Measurements from ENCODE around the gene MPHOSPH6.
"Not testable (repeated sequence)": the region's sequence is repeated elsewhere in the genome, so short reads cannot be mapped to it uniquely, and the experiment has no call there.

The MPHOSPH6 gene

GRCh38 chr16:82109266-82109665 is 60.8 kb downstream of the MPHOSPH6 start:
- not testable (repeated sequence) for H3K4me2 ChIP-seq (ENCODE audit: low read length, poor library complexity, severe bottlenecking); H2BK5ac ChIP-seq (ENCODE audit: low read depth, low read length, poor library complexity, severe bottlenecking); H3K18ac ChIP-seq (ENCODE audit: low read depth in 1 of 2, low read length in 2 of 2); H3K23ac ChIP-seq (ENCODE audit: low read length in 2 of 2); H3K9me3 ChIP-seq (ENCODE audit: control insufficient read depth, low read length); H3K36me3 ChIP-seq (ENCODE audit: control insufficient read depth in 1 of 2, insufficient read depth in 2 of 2, low read depth in 1 of 2, low read length in 2 of 2); H2AK5ac ChIP-seq (ENCODE audit: low read length, severe bottlenecking); H2BK15ac ChIP-seq (ENCODE audit: low read depth, poor library complexity, severe bottlenecking); H4K8ac ChIP-seq (ENCODE audit: low read length); H3K27ac ChIP-seq (ENCODE audit: low read length, poor library complexity, severe bottlenecking); H2BK12ac ChIP-seq (ENCODE audit: low read length in 2 of 2); H2BK120ac ChIP-seq (ENCODE audit: low read depth, low read length); H4K91ac ChIP-seq (ENCODE audit: low read length); H3K14ac ChIP-seq (ENCODE audit: low read length in 2 of 2); H3K4me1 ChIP-seq (ENCODE audit: control insufficient read depth, insufficient read depth, low read depth, low read length); H3K4ac ChIP-seq (ENCODE audit: low read depth in 1 of 2, low read length in 2 of 2); H2AFZ ChIP-seq (ENCODE audit: low read depth, low read length); H3K27me3 ChIP-seq (ENCODE audit: control insufficient read depth in 1 of 2, insufficient read depth in 1 of 2, low read length in 2 of 2); H3K9ac ChIP-seq (ENCODE audit: low read length); H3K79me1 ChIP-seq (replicated peaks; ENCODE audit: low read length, poor library complexity, severe bottlenecking); H3K4me3 ChIP-seq (ENCODE audit: insufficient read depth in 1 of 2, low read depth in 1 of 2, low read length in 2 of 2)
- 79% methylated on average over 3 of the region's 3 CpGs for WGBS
- DNase-seq, result peak; percentile 3

- Histone ChIP-seq H2BK12ac (ENCODE audit: low read length in 2 of 2) (no peak overlapping the region), H3K27ac (ENCODE audit: low read length, poor library complexity, severe bottlenecking) (no peak overlapping the region), H3K9me3 (ENCODE audit: control insufficient read depth, low read length) (no peaks in the 10 kb centered on the region), H3K4me3 (ENCODE audit: insufficient read depth in 1 of 2, low read depth in 1 of 2, low read length in 2 of 2) (no peak overlapping the region), H3K79me1 (replicated peaks; ENCODE audit: low read length, poor library complexity, severe bottlenecking) (no peaks in the 10 kb centered on the region), H3K14ac (ENCODE audit: low read length in 2 of 2) (no peak overlapping the region), H3K36me3 (ENCODE audit: control insufficient read depth in 1 of 2, insufficient read depth in 2 of 2, low read depth in 1 of 2, low read length in 2 of 2) (no peaks in the 10 kb centered on the region), H3K18ac (ENCODE audit: low read depth in 1 of 2, low read length in 2 of 2) (no peak overlapping the region), H3K9ac (ENCODE audit: low read length) (no peak overlapping the region), H2BK5ac (ENCODE audit: low read depth, low read length, poor library complexity, severe bottlenecking) (no peak overlapping the region), H4K91ac (ENCODE audit: low read length) (no peak overlapping the region), H2AFZ (ENCODE audit: low read depth, low read length) (no peak overlapping the region), H3K4me1 (ENCODE audit: control insufficient read depth, insufficient read depth, low read depth, low read length) (no peaks in the 10 kb centered on the region), H4K8ac (ENCODE audit: low read length) (no peak overlapping the region), H2BK15ac (ENCODE audit: low read depth, poor library complexity, severe bottlenecking) (no peak overlapping the region), H3K27me3 (ENCODE audit: control insufficient read depth in 1 of 2, insufficient read depth in 1 of 2, low read length in 2 of 2) (peaks cover 0 to 3% of the 10 kb centered on the region in 2 experiments), H3K23ac (ENCODE audit: low read length in 2 of 2) (no peak overlapping the region), H3K4ac (ENCODE audit: low read depth in 1 of 2, low read length in 2 of 2) (no peak overlapping the region), H2AK5ac (ENCODE audit: low read length, severe bottlenecking) (no peak overlapping the region), H3K4me2 (ENCODE audit: low read length, poor library complexity, severe bottlenecking) (no peak overlapping the region), H2BK120ac (ENCODE audit: low read depth, low read length) (no peak overlapping the region)
- 89% methylated on average over 5 of the region's 6 CpGs for WGBS
- DNase-seq, result peak; percentile 7
These were observed 61.2 kb downstream of the MPHOSPH6 start for GRCh38 chr16:82108774-82109173.

GRCh38 chr16:82108100-82108499 is 61.9 kb downstream of the MPHOSPH6 start:
- 100% methylated on average over 1 of the region's 2 CpGs for WGBS
- no peak for DNase-seq

GRCh38 chr16:82105107-82105506 is 64.9 kb downstream of the MPHOSPH6 start:
- Histone ChIP-seq H3K36me3 (ENCODE audit: control insufficient read depth in 1 of 2, insufficient read depth in 2 of 2, low read depth in 1 of 2, low read length in 2 of 2) (no peaks in the 10 kb centered on the region), H2BK5ac (ENCODE audit: low read depth, low read length, poor library complexity, severe bottlenecking) (no peak overlapping the region), H3K79me1 (replicated peaks; ENCODE audit: low read length, poor library complexity, severe bottlenecking) (no peaks in the 10 kb centered on the region), H3K9ac (ENCODE audit: low read length) (no peak overlapping the region), H3K4me3 (ENCODE audit: insufficient read depth in 1 of 2, low read depth in 1 of 2, low read length in 2 of 2) (no peak overlapping the region), H2BK15ac (ENCODE audit: low read depth, poor library complexity, severe bottlenecking) (no peak overlapping the region), H2AK5ac (ENCODE audit: low read length, severe bottlenecking) (no peak overlapping the region), H3K9me3 (ENCODE audit: control insufficient read depth, low read length) (no peaks in the 10 kb centered on the region), H3K27me3 (ENCODE audit: control insufficient read depth in 1 of 2, insufficient read depth in 1 of 2, low read length in 2 of 2) (peaks cover 0 to 16% of the 10 kb centered on the region in 2 experiments), H2AFZ (ENCODE audit: low read depth, low read length) (no peak overlapping the region), H3K4me2 (ENCODE audit: low read length, poor library complexity, severe bottlenecking) (no peak overlapping the region), H2BK120ac (ENCODE audit: low read depth, low read length) (no peak overlapping the region), H3K18ac (ENCODE audit: low read depth in 1 of 2, low read length in 2 of 2) (no peak overlapping the region), H2BK12ac (ENCODE audit: low read length in 2 of 2) (no peak overlapping the region), H3K27ac (ENCODE audit: low read length, poor library complexity, severe bottlenecking) (no peak overlapping the region), H4K91ac (ENCODE audit: low read length) (no peak overlapping the region), H4K8ac (ENCODE audit: low read length) (no peak overlapping the region), H3K4me1 (ENCODE audit: control insufficient read depth, insufficient read depth, low read depth, low read length) (no peaks in the 10 kb centered on the region), H3K4ac (ENCODE audit: low read depth in 1 of 2, low read length in 2 of 2) (no peak overlapping the region), H3K14ac (ENCODE audit: low read length in 2 of 2) (no peak overlapping the region), H3K23ac (ENCODE audit: low read length in 2 of 2) (no peak overlapping the region)
- no peak for DNase-seq
- WGBS, result 86% methylated on average over 8 of the region's 8 CpGs

More at GRCh38 chr16:82108100-82108499, 61.9 kb downstream of the MPHOSPH6 start:
- Histone ChIP-seq H3K23ac (ENCODE audit: low read length in 2 of 2) (no peak overlapping the region), H3K4ac (ENCODE audit: low read depth in 1 of 2, low read length in 2 of 2) (no peak overlapping the region), H2BK12ac (ENCODE audit: low read length in 2 of 2) (no peak overlapping the region), H3K14ac (ENCODE audit: low read length in 2 of 2) (no peak overlapping the region), H3K9ac (ENCODE audit: low read length) (no peak overlapping the region), H2AK5ac (ENCODE audit: low read length, severe bottlenecking) (no peak overlapping the region), H2BK5ac (ENCODE audit: low read depth, low read length, poor library complexity, severe bottlenecking) (no peak overlapping the region), H4K91ac (ENCODE audit: low read length) (no peak overlapping the region), H3K79me1 (replicated peaks; ENCODE audit: low read length, poor library complexity, severe bottlenecking) (no peaks in the 10 kb centered on the region), H3K18ac (ENCODE audit: low read depth in 1 of 2, low read length in 2 of 2) (no peak overlapping the region), H4K8ac (ENCODE audit: low read length) (no peak overlapping the region), H2AFZ (ENCODE audit: low read depth, low read length) (no peak overlapping the region), H3K4me1 (ENCODE audit: control insufficient read depth, insufficient read depth, low read depth, low read length) (no peaks in the 10 kb centered on the region), H3K9me3 (ENCODE audit: control insufficient read depth, low read length) (no peaks in the 10 kb centered on the region), H3K27ac (ENCODE audit: low read length, poor library complexity, severe bottlenecking) (no peak overlapping the region), H3K4me3 (ENCODE audit: insufficient read depth in 1 of 2, low read depth in 1 of 2, low read length in 2 of 2) (no peak overlapping the region), H3K27me3 (ENCODE audit: control insufficient read depth in 1 of 2, insufficient read depth in 1 of 2, low read length in 2 of 2) (peaks cover 0 to 3% of the 10 kb centered on the region in 2 experiments), H2BK15ac (ENCODE audit: low read depth, poor library complexity, severe bottlenecking) (no peak overlapping the region), H3K36me3 (ENCODE audit: control insufficient read depth in 1 of 2, insufficient read depth in 2 of 2, low read depth in 1 of 2, low read length in 2 of 2) (no peaks in the 10 kb centered on the region), H3K4me2 (ENCODE audit: low read length, poor library complexity, severe bottlenecking) (no peak overlapping the region), H2BK120ac (ENCODE audit: low read depth, low read length) (no peak overlapping the region)

Measured in mesenchymal stem cell (in vitro differentiated cells and primary cell).